HepG2 (cell line): Measurements from ENCODE around the gene SEPTIN11. TPM values are rescaled to one million over a fixed set of nuclear protein-coding genes. Genes with fewer than 3 reads are reported as not detected.
A peak's percentile ranks its signal among the peaks of the same experiment; 100 is the strongest.

Experiments used
- ELF1 ChIP-seq: sonication (generic); formaldehyde crosslinking; IDR thresholded peaks from 2 replicates; pipeline ENCODE4 v1.4.0; 2020; ENCODE audit warnings: missing genetic modification reagents
- FIP1L1 ChIP-seq: fragments of 200-400 bp; formaldehyde crosslinking; IDR thresholded peaks from 2 replicates; pipeline ENCODE4 v1.6.1; 2018; ENCODE audit warnings: low read depth, mild to moderate bottlenecking, low read length, moderate library complexity, borderline replicate concordance; ENCODE audit not compliant: insufficient read depth
- KAT8 ChIP-seq: IDR thresholded peaks from 2 replicates; pipeline ENCODE4 v1.6.1; 2016; ENCODE audit warnings: missing genetic modification reagents, missing compliant biosample characterization
- MAFG ChIP-seq: sonication (generic); formaldehyde crosslinking; IDR thresholded peaks from 2 replicates; pipeline ENCODE4 v1.5.1; 2020; ENCODE audit warnings: mild to moderate bottlenecking, missing genetic modification reagents
- MBNL3 ChIP-seq: fragments of 250-450 bp; sonication (Bioruptor Pico); conservative IDR thresholded peaks from 2 replicates; pipeline ENCODE4 v1.8.0; 2022; ENCODE audit warnings: mild to moderate bottlenecking, inconsistent platforms
- NFAT5 ChIP-seq: sonication (generic); formaldehyde crosslinking; IDR thresholded peaks from 2 replicates; pipeline ENCODE4 v1.4.0; 2020; ENCODE audit warnings: missing genetic modification reagents
- NFKB2 ChIP-seq: sonication (generic); formaldehyde crosslinking; IDR thresholded peaks from 2 replicates; pipeline ENCODE4 v1.4.0; 2020; ENCODE audit warnings: missing genetic modification reagents, borderline replicate concordance
- REPIN1 ChIP-seq: sonication (generic); formaldehyde crosslinking; IDR thresholded peaks from 2 replicates; pipeline ENCODE4 v1.8.0; 2022; ENCODE audit warnings: missing genetic modification reagents, low read depth, mild to moderate bottlenecking, borderline replicate concordance
- SCMH1 ChIP-seq: sonication (generic); formaldehyde crosslinking; IDR thresholded peaks from 2 replicates; pipeline ENCODE4 v1.9.0; 2021; ENCODE audit warnings: missing genetic modification reagents, mild to moderate bottlenecking, borderline replicate concordance
- ZFP36L1 ChIP-seq: sonication (generic); formaldehyde crosslinking; IDR thresholded peaks from 2 replicates; pipeline ENCODE4 v1.8.0; 2022; ENCODE audit warnings: mild to moderate bottlenecking, missing genetic modification reagents, moderate library complexity
- ZNF180 ChIP-seq: sonication (generic); formaldehyde crosslinking; IDR thresholded peaks from 2 replicates; pipeline ENCODE4 v1.4.0; 2020; ENCODE audit warnings: low read depth, missing genetic modification reagents, borderline replicate concordance
- ZNF253 ChIP-seq: sonication (generic); formaldehyde crosslinking; IDR thresholded peaks from 2 replicates; pipeline ENCODE4 v1.8.0; 2022; ENCODE audit warnings: mild to moderate bottlenecking, missing genetic modification reagents, borderline replicate concordance
- ZNF383 ChIP-seq: sonication (generic); formaldehyde crosslinking; IDR thresholded peaks from 2 replicates; pipeline ENCODE4 v1.4.0; 2020; ENCODE audit warnings: missing genetic modification reagents, mild to moderate bottlenecking, borderline replicate concordance
- ZNF441 ChIP-seq: sonication (generic); formaldehyde crosslinking; IDR thresholded peaks from 2 replicates; pipeline ENCODE4 v1.7.0; 2021; ENCODE audit warnings: missing genetic modification reagents, borderline replicate concordance
- ZNF530 ChIP-seq: sonication (generic); formaldehyde crosslinking; IDR thresholded peaks from 2 replicates; pipeline ENCODE4 v1.5.0; 2020; ENCODE audit warnings: low read depth, mild to moderate bottlenecking, missing genetic modification reagents
- ZNF543 ChIP-seq: sonication (generic); formaldehyde crosslinking; IDR thresholded peaks from 2 replicates; pipeline ENCODE4 v1.4.0; 2020; ENCODE audit warnings: mild to moderate bottlenecking, missing genetic modification reagents
- ZNF547 ChIP-seq: sonication (generic); formaldehyde crosslinking; IDR thresholded peaks from 2 replicates; pipeline ENCODE4 v1.5.1; 2020; ENCODE audit warnings: mild to moderate bottlenecking, missing genetic modification reagents
- ZNF557 ChIP-seq: sonication (generic); formaldehyde crosslinking; IDR thresholded peaks from 2 replicates; pipeline ENCODE4 v1.4.0; 2020; ENCODE audit warnings: missing genetic modification reagents
- ZNF558 ChIP-seq: sonication (generic); formaldehyde crosslinking; IDR thresholded peaks from 2 replicates; pipeline ENCODE4 v1.9.0; 2022; ENCODE audit warnings: mild to moderate bottlenecking, missing genetic modification reagents, borderline replicate concordance
- ZNF616 ChIP-seq: sonication (generic); formaldehyde crosslinking; IDR thresholded peaks from 2 replicates; pipeline ENCODE4 v1.5.0; 2020; ENCODE audit warnings: low read depth, mild to moderate bottlenecking, missing genetic modification reagents
- ZNF780A ChIP-seq: sonication (generic); formaldehyde crosslinking; IDR thresholded peaks from 2 replicates; pipeline ENCODE4 v1.8.0; 2022; ENCODE audit warnings: mild to moderate bottlenecking, missing genetic modification reagents, moderate library complexity
- polyA plus RNA-seq, 8 experiments: library from polyadenylated mRNA; depleted of rRNA in 3 of 8; stranded (reverse) in 7 of 8; unstranded in 1 of 8; fragments of >200 nt; fragmentation: Illumina TruSeq in 4 of 8; extraction: Trizol in 4 of 8; gene quantifications; 2 replicates each; pipeline versions ENCODE4 v1.2.1 to v1.2.3, GENCODE V29; 2011 to 2016; ENCODE audit warnings: low read depth in 4 of 8, missing spikeins in 1 of 8, mixed read lengths in 1 of 8; ENCODE audit not compliant: insufficient read depth in 1 of 8
- total RNA-seq, 5 experiments: library from RNA; depleted of rRNA; stranded (reverse); fragments of >200 nt; fragmentation: Illumina TruSeq; extraction: Trizol; gene quantifications; 2 replicates each; pipeline ENCODE4 v1.2.3, GENCODE V29; 2016; ENCODE audit warnings: low read depth in 1 of 5
- TF ChIP-seq, protein P1 (sequence below), 2 experiments: sonication (generic) in 1 of 2; formaldehyde crosslinking in 1 of 2; IDR thresholded peaks; 2 replicates each; pipeline versions ENCODE4 v1.5.1 to v1.6.1; 2011 to 2020; ENCODE audit warnings: borderline replicate concordance in 1 of 2, low read depth in 1 of 2, low read length in 1 of 2, mild to moderate bottlenecking in 1 of 2, missing genetic modification reagents in 1 of 2, moderate library complexity in 1 of 2

Gene SEPTIN11
- total and polyA plus RNA-seq, 2 of the 13 experiments (the other 11 are each of a cell fraction or from before 2014, with no cell fraction given): 28.9 to 47.3 TPM

- TF ChIP-seq REPIN1 (CRISPR knock-in tag): 0 out of 2 replicates have a peak, but pooled peaks have one; percentile 15
- TF ChIP-seq ZNF253 (CRISPR knock-in tag): no peak
- TF ChIP-seq ZNF180 (CRISPR knock-in tag): no peak
- no peak for TF ChIP-seq ZNF557 (CRISPR knock-in tag)
- TF ChIP-seq, protein P1, sequence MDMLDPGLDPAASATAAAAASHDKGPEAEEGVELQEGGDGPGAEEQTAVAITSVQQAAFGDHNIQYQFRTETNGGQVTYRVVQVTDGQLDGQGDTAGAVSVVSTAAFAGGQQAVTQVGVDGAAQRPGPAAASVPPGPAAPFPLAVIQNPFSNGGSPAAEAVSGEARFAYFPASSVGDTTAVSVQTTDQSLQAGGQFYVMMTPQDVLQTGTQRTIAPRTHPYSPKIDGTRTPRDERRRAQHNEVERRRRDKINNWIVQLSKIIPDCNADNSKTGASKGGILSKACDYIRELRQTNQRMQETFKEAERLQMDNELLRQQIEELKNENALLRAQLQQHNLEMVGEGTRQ (IDR thresholded peaks at IDR 0.05; ENCODE audit: low read depth, low read length): no peak
- TF ChIP-seq, protein P1 (CRISPR knock-in tag; IDR thresholded peaks at IDR 0.05; ENCODE audit: borderline replicate concordance): 0 out of 2 replicates have a peak, but pooled peaks have one; percentile 28
- no peak for TF ChIP-seq FIP1L1
- TF ChIP-seq ZNF383 (CRISPR knock-in tag): no peak
- 0 out of 2 replicates have a peak, but pooled peaks have one; percentile 56 for TF ChIP-seq MAFG (CRISPR knock-in tag)
- TF ChIP-seq ZNF547 (CRISPR knock-in tag): no peak; the same call in 1 of the 2 replicates
- TF ChIP-seq ZNF616: no peak
- 0 out of 2 replicates have a peak, but pooled peaks have one; percentile 12 for TF ChIP-seq ZNF780A (CRISPR knock-in tag)
- TF ChIP-seq ZFP36L1 (CRISPR knock-in tag): no peak
- no peak for TF ChIP-seq ZNF530
- TF ChIP-seq MBNL3 (CRISPR knock-in tag): no peak
- TF ChIP-seq SCMH1 (CRISPR knock-in tag): no peak
- no peak for TF ChIP-seq ZNF441
- TF ChIP-seq ZNF558: no peak
- no peak for TF ChIP-seq NFKB2 (CRISPR knock-in tag)
- no peak for TF ChIP-seq ELF1 (CRISPR knock-in tag)
- TF ChIP-seq NFAT5: no peak
- no peak for TF ChIP-seq KAT8 (CRISPR knock-in tag)
- TF ChIP-seq ZNF543 (CRISPR knock-in tag): no peak
Measured at GRCh38 chr4:76950052-76950955, 752 bp downstream of the SEPTIN11 start (continued).
